NOMO-1 treated with dmso at 0.1 percent for 144 hours (cell line): Measurements from ENCODE around the gene ANKRD42.

Experiments used
- DNase-seq: peaks from one replicate; lab custom pipeline; 2025; ENCODE audit not compliant: unreplicated experiment; lab: John Stamatoyannopoulos, UW

ANKRD42 gene

GRCh38 chr11:83193315-83194280, at the start of gene ANKRD42:
TSS of gene ANKRD42 (plus strand) at chr11:83193712. CDS start at chr11:83194671, 959 bp downstream.
- DNase-seq: peak; percentile 89

GRCh38 chr11:83147895-83148294, 45.6 kb upstream of the ANKRD42 start:
- no peak for DNase-seq

- no peak for DNase-seq
Observed at GRCh38 chr11:83150450-83150849, 43.1 kb upstream of the ANKRD42 start.

DNA sequence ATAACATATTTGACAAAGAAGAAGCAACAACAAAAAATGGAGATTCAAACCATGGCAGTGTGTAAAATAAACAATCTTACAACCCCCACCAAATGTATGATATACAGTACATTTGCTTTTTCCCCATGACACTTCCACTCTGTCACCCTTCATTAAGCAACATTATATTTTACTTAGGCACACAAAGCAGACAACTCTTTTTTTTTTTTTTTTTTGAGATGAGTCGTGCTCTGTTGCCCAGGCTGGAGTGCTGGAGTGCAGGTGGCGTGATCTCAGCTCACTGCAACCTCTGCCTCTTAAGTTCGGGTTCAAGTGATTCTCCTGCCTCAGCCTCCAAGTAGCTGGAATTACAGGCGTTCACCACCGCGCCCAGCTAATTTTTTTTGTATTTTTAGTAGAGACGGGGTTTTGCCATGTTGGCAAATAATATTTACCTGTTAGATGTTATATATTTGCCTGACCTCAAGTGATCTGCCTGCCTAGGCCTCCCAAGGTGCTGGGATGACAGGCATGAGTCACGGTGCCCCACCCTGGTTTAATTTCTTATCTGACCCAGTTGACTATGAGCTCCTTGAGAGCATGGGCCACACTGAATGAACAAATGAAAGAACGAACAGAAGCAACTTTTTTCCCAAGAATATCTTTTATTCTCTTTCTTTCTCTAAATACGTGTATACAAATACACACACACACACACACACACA, 42.1 kb upstream of the ANKRD42 start:
- no peak for DNase-seq

DNA sequence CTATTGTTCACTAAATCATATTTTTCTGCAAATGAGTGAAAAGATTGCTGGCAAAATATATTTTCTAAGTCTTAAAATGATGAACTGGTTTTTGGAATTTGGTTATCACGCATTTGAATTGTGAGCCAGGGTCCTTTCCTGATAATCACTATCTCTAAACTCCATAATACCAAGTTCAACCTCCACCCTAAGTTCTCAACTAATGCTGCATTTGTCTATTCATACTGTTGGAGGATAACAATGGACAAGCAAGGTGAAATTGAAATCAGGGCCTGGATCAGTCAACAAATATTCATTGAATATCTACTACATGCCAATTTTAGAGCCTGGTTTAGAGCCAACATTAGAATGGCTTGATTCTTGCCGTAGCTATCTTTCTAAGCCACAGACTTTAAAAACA, 41.2 kb upstream of the ANKRD42 start:
- no peak for DNase-seq

- DNase-seq: no peak
Observed at GRCh38 chr11:83153764-83154163, 39.7 kb upstream of the ANKRD42 start.

DNA sequence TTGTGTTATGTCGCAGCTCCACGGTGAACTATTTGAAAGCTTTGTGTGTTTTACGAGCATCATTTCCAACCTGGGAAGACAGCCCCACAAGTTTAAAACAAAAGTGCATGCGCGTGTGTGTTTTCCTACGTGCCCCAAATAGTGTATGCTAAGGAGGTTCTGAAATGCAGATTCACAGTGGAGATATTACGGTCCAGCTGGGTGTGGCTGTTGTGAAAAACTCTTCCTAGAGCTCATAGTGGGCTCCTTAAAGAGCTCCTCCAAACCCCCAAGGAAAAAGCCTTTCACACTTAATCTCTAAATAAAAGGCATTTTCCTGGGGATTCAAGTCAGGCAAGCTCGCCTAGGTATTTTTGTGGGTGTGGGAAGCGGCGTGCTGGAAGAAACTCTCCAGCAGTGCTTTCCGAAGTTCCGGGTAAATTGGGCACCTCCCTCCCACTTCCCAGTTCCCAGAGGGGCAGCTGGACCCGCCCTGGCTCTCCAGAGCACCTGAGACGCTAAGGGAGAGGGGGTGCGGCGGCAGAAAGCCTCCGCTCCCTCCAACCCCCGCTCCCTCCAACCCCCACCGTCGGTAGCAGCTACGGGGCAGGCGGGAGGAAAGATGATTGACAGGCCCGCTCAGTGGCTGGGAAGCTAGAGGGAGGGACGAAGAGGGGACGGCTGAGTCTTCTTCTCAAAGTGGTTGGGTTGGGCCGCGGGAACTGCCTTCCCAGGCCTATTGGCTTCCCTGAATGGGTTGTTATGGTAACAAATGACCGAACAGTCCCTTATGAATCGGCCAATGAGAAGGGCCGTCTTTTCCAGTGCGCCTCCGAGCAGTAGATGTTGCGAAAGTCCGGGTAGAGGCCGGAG, 37.1 kb upstream of the ANKRD42 start:
- peak; percentile 100 for DNase-seq

DNA sequence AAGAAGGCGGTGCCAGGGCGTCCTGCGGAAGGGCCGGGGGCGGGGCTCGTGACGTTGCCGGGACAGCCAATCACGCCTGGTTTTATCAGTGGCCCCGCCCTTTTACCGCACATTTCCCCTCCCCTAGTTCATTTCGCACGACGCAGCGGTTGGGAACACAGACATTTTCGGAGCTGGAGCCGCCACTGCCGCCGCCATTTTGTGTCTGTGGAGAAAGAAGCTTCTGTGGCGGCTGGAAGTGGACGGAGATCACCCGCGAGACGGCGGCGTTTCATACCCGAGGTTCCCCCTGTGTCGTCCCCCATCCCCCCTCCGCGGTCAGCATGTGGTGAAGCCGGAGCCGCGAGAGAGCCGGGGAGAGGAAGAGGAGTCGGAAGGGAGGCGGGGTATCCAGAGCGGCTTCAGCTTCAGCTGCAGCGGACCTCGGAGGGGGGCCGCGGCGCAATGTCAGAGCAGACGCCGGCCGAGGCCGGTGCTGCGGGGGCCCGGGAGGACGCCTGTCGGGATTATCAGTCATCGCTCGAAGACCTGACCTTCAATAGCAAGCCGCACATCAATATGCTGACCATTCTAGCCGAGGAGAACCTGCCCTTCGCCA, 36.4 kb upstream of the ANKRD42 start, which contains the start of gene PCF11:
TSS of gene PCF11 (plus strand) at position 136 of the 598 bp plus-strand sequence. CDS start at position 445, 309 bp downstream.
- DNase-seq: peak; percentile 37

- DNase-seq: peak; percentile 69
Observed at GRCh38 chr11:83157594-83158356, 35.7 kb upstream of the ANKRD42 start.

DNA sequence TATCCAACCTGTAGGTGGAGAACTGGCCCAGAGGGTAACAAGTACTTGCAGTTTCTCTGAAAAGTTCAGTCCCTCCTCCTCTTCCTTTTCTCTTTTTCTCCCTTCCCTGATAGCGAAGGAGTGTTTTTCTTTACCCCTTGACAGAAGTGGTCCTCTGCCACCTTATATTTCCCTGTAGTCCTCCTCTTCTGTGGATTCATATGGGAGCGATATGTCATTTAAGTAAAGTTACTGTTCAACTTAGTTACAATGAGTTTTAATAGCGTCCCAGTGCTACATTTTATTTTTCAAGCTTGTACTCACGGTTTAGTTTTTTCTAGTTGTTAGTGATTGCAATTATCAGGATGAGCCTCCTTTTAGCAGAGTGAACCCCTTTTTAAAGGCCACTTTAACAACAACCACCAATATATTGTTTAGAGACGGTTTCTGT, 35.1 kb upstream of the ANKRD42 start:
- peak; percentile 21 for DNase-seq

DNA sequence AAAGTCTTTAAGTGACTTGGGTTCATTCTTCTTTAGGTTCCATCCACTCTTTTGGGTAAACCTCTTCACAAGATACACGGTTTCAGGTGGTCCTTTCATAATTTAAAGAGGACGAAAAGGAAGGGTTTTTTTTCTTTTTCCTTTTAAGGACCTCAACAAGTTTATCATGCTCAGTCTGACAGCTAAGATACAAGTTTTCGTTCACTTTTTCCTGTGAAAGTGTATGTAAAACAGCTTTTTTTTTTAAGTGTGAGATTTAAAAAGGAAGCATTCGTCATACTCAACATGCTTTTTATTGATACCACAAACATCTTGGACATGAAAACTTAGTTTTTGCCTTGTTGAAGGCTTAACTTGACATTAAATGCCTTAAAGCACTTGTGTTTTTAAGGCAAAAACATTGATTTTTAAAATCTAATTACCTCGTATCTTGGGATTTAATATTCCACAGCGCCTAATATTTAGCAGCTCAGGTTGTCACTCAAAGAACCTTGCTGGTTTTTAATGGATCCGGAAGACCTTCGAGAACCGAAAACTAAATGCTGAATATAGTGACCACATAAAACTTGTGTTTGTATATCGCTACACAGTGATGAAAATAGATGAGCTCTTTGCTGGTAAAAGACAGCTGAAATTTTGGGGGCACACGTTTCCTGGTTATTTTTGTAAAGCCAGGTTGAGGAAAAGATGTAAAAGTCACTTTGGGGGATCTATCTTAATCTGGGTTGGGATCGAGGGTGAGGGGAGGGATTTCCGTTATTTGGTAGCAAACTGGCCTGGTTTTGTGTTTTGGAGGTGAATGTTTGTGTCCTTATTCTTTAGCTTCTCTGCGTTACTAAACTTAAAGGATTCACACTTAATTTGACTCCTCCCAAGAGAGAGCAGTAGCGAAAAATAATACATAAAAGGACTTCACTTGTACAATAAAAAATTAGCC, 34.3 kb upstream of the ANKRD42 start:
- DNase-seq: no peak

DNA sequence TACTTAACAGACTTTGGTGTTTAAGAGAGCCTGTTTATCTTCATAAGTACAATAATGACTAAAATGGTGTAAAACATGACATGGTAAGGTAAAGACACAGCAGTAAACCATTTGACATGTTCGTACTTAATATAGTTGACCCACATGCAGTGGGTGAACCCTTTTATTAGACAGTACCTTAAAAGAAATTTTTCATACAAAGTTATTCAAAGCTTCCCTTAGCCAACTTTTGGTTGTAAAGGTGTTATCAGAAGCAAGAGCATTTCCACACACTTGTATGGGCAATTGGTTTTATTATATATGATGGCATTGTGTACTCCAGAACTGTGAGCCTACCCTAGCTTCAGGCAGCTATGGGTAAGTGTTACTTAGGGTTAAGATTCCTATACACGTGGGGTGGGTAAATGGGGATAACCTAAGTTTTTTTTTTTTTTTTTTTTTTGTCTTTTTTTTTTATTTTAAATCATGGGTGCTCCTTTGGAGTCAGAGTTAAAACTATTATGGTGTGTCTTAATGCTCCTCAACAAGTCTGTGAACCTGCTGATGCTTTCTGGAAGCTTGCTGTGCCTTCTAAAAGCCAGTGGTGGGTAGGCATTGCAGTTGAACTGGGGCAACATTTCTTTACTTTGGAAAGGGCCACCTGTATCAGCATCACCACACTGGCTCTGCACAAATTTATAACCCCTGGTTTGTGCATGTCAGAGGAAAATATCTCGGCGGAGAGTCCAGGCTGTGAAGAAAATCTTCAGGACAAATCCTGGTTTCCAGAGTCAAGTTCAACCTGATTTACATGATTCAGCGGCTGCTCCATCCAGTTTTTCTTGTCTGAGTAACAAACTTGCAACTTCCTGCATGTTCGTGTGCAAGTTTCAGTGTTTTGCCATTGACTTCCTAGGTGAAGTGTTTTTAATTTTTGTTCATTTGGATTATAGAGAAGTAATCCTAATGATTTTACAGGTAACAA, 33.3 kb upstream of the ANKRD42 start:
- no peak for DNase-seq

DNA sequence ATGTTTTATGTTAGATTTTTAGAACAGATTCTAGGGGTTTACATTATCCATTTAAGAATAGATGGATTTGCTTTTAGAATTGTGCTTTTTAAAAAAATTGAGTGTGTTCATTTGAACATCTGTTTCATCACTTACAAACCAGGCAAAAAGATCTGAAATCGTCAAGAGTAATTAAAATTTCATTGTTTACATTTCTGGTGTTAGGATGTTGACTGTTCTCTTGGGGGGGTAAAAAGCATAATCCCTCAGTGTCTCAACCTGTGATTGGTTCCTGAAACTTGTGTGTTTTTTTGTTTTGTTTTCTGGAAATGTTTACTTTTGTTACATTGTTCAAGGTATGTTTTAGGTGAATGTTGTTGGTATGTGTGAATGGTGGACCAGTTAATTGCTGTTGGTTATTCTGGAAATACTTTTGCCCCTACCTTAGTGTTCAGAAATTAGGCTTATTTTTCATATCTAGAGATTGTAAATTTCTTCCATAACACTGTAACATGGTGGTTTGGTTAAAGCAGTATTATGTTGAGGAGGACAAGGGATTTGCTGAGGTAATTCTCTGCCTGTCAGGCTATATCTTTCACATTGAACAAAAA, 31.8 kb upstream of the ANKRD42 start:
- DNase-seq: no peak

- DNase-seq: no peak
Observed at GRCh38 chr11:83162377-83162776, 31.1 kb upstream of the ANKRD42 start.

GRCh38 chr11:83166193-83166866, 27.2 kb upstream of the ANKRD42 start:
- no peak for DNase-seq

DNA sequence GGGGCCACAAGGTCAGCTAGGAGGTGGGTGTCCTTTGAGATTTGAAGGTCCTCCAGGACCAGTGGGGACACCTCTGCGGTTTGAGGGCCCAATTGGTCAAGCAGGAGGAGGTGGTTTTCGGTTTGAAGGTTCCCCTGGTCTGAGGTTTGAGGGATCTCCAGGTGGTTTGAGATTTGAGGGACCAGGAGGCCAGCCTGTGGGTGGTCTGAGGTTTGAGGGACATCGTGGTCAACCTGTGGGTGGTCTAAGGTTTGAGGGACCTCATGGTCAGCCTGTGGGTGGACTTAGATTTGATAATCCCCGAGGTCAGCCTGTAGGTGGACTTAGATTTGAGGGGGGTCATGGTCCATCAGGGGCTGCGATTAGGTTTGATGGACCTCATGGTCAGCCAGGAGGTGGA, 24.8 kb upstream of the ANKRD42 start:
- DNase-seq: no peak

GRCh38 chr11:83170865-83171264, 22.6 kb upstream of the ANKRD42 start:
- DNase-seq: no peak
